GM19397 (cell line): ENCODE measurements around the gene HOXC6.

Experiments
- ATAC-seq: cut with Tn5 transposase; IDR thresholded peaks from one replicate; pipeline ENCODE4 v1.9.1; 2021; ENCODE audit warnings: mild to moderate bottlenecking, moderate library complexity; ENCODE audit not compliant: unreplicated experiment

Gene HOXC6

GRCh38 chr12:54001283-54002187, 26.7 kb upstream of the HOXC6 start:
- ATAC-seq, result no peak

GRCh38 chr12:54002278-54002914, 25.8 kb upstream of the HOXC6 start:
- ATAC-seq, result no peak

GRCh38 chr12:54002915-54003389, 25.3 kb upstream of the HOXC6 start:
- ATAC-seq, result no peak

GRCh38 chr12:54003625-54004024, 24.6 kb upstream of the HOXC6 start:
- ATAC-seq, result no peak

- ATAC-seq, result no peak
These were observed 24.0 kb upstream of the HOXC6 start for GRCh38 chr12:54004063-54004840.

GRCh38 chr12:54004841-54005530, 23.3 kb upstream of the HOXC6 start:
- ATAC-seq, result no peak

- ATAC-seq, result no peak
These were observed 22.7 kb upstream of the HOXC6 start for GRCh38 chr12:54005531-54005852.

GRCh38 chr12:54005853-54006558, 22.2 kb upstream of the HOXC6 start:
- peak; percentile 77 for ATAC-seq

- ATAC-seq, result no peak
These were observed 21.6 kb upstream of the HOXC6 start for GRCh38 chr12:54006559-54007220.

GRCh38 chr12:54007538-54008259, 20.5 kb upstream of the HOXC6 start:
- ATAC-seq, result no peak

GRCh38 chr12:54008260-54008552, 20.0 kb upstream of the HOXC6 start:
- no peak for ATAC-seq

- no peak for ATAC-seq
These were observed 18.8 kb upstream of the HOXC6 start for GRCh38 chr12:54009171-54010052.

- no peak for ATAC-seq
These were observed 17.9 kb upstream of the HOXC6 start for GRCh38 chr12:54010053-54010971.

GRCh38 chr12:54010972-54011664, 17.1 kb upstream of the HOXC6 start:
- no peak for ATAC-seq

- ATAC-seq, result no peak
These were observed 16.3 kb upstream of the HOXC6 start for GRCh38 chr12:54011665-54012532.
